ENCODE data around the gene CNKSR3.

DNA sequence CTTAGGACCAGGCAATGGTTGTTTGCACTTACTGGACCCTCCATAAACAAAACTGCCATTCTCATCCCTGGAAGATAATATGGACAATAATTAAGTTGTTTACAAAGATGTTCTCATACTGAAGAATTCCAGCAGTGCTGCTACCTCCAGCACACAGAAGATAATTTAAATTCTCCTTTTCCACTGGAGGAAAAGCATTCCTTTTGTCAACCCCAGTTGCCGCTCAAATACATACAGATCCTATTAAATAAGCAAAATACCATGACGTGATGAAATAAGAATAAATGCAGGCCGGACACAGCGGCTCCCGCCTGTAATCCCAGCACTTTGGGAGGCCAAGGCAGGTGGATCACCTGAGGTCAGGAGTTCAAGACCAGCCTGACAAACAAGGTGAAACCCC is 99.4 kb downstream of the CNKSR3 start:
- TF ChIP-seq, protein P1, sequence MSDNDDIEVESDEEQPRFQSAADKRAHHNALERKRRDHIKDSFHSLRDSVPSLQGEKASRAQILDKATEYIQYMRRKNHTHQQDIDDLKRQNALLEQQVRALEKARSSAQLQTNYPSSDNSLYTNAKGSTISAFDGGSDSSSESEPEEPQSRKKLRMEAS (IDR thresholded peaks at IDR 0.05): no peak
- TF ChIP-seq CEBPB (IDR thresholded peaks at IDR 0.05) (no peak), ZBTB7A (IDR thresholded peaks at IDR 0.05; ENCODE audit: low read depth) (no peak), CREB1 (IDR thresholded peaks at IDR 0.05; ENCODE audit: low read depth) (no peak), TAF1 (IDR thresholded peaks at IDR 0.05; ENCODE audit: low read depth) (no peak), EP300 (IDR thresholded peaks at IDR 0.05; ENCODE audit: borderline replicate concordance) (no peak), RAD21 (IDR thresholded peaks at IDR 0.05; ENCODE audit: low read depth) (no peak), REST (IDR thresholded peaks at IDR 0.05; ENCODE audit: low read depth) (no peak), YY1 (IDR thresholded peaks at IDR 0.05; ENCODE audit: low read depth) (no peak), NFIC (IDR thresholded peaks at IDR 0.05) (no peak), TEAD4 (IDR thresholded peaks at IDR 0.05) (no peak), FOXM1 (IDR thresholded peaks at IDR 0.05; ENCODE audit: borderline replicate concordance, low read depth) (no peak), USF1 (IDR thresholded peaks at IDR 0.05) (no peak)
